PC-3 (cell line): ENCODE measurements around the gene ESYT3. TPM values are rescaled to one million over a fixed set of nuclear protein-coding genes. Genes with fewer than 3 reads are reported as not detected.
"Not testable (repeated sequence)": the region's sequence is repeated elsewhere in the genome, so short reads cannot be mapped to it uniquely, and the experiment has no call there.

Source experiments
- ATAC-seq: fragments of 200-7000 bp; cut with Tn5 transposase; 2 replicates; pipeline ENCODE4 v1.9.1; 2020; ENCODE audit warnings: mild to moderate bottlenecking, moderate library complexity
- BruUV-seq: library from RNA; stranded (reverse); fragments of 400-500 nt; replicated peaks from 2 replicates; lab custom pipeline; 2021; lab: Mats Ljungman, UMichigan
- CTCF ChIA-PET: fragments of 300-600 bp; sonication (Branson Sonifier 250); formaldehyde crosslinking; loops from one replicate; lab custom pipeline; 2022; ENCODE audit warnings: antibody characterized with exemption; lab: Charles Lee
- POLR2A ChIA-PET: fragments of 300-600 bp; sonication (Branson Sonifier 250); formaldehyde crosslinking; loops from one replicate; lab custom pipeline; 2022; ENCODE audit warnings: antibody characterized with exemption; ENCODE audit not compliant: unreplicated experiment; lab: Charles Lee
- DNase-seq: peaks from one replicate; pipeline ENCODE4 v3.0.0-alpha.2; 2015
- H2AFZ ChIP-seq: fragments of 300-600 bp; sonication (generic); 2 replicates; pipeline ENCODE4 v1.6.0; 2016; ENCODE audit warnings: antibody characterized with exemption, low read length
- H3F3A ChIP-seq: fragments of 300-600 bp; sonication (generic); one replicate; pipeline ENCODE4 v1.6.0; 2017; ENCODE audit warnings: antibody characterized with exemption, low read length, control low read depth, mild to moderate bottlenecking; ENCODE audit not compliant: unreplicated experiment
- H3K27ac ChIP-seq: fragments of 300-600 bp; sonication (generic); 2 replicates; pipeline ENCODE4 v1.5.1; 2016; ENCODE audit warnings: mild to moderate bottlenecking, low read length
- H3K27me3 ChIP-seq: fragments of 300-600 bp; sonication (generic); 2 replicates; pipeline ENCODE4 v1.6.1; 2016; ENCODE audit warnings: low read length, mixed read lengths
- H3K36me3 ChIP-seq: fragments of 300-600 bp; sonication (generic); 2 replicates; pipeline ENCODE4 v1.6.1; 2016; ENCODE audit warnings: low read depth, mixed run types, low read length, mixed read lengths
- H3K4me1 ChIP-seq: fragments of 300-600 bp; sonication (generic); 2 replicates; pipeline ENCODE4 v1.5.1; 2016; ENCODE audit warnings: low read length; ENCODE audit not compliant: insufficient read depth
- H3K4me2 ChIP-seq: fragments of 300-600 bp; sonication (generic); 2 replicates; pipeline ENCODE4 v1.6.0; 2016; ENCODE audit warnings: low read length
- H3K4me3 ChIP-seq: fragments of 300-600 bp; sonication (generic); 2 replicates; pipeline ENCODE4 v1.5.1; 2016; ENCODE audit warnings: mild to moderate bottlenecking, low read length, mixed read lengths
- H3K79me2 ChIP-seq: fragments of 300-600 bp; sonication (generic); 2 replicates; pipeline ENCODE4 v1.6.1; 2017; ENCODE audit warnings: low read length, mixed read lengths
- H3K9ac ChIP-seq: fragments of 300-600 bp; sonication (generic); 2 replicates; pipeline ENCODE4 v1.6.0; 2016; ENCODE audit warnings: mild to moderate bottlenecking, low read length
- H3K9me2 ChIP-seq: fragments of 300-600 bp; sonication (generic); replicated peaks from 2 replicates; pipeline ENCODE4 v1.6.1; 2016; ENCODE audit warnings: mixed run types, low read length, mixed read lengths
- H3K9me3 ChIP-seq: fragments of 300-600 bp; sonication (generic); 2 replicates; pipeline ENCODE4 v1.6.1; 2016; ENCODE audit warnings: low read length, mixed read lengths
- H4K20me1 ChIP-seq: fragments of 300-600 bp; sonication (generic); 2 replicates; pipeline ENCODE4 v1.6.1; 2016; ENCODE audit warnings: low read length, mixed read lengths
- EZH2 ChIP-seq: fragments of 300-600 bp; sonication (generic); IDR thresholded peaks from one replicate; pipeline ENCODE4 v1.6.1; 2017; ENCODE audit warnings: antibody characterized with exemption, mild to moderate bottlenecking, low read length; ENCODE audit not compliant: unreplicated experiment
- EZH2phosphoT487 ChIP-seq: fragments of 300-600 bp; sonication (generic); IDR thresholded peaks from 2 replicates; pipeline ENCODE4 v1.6.1; 2018; ENCODE audit warnings: mild to moderate bottlenecking, antibody characterized with exemption, low read length, borderline replicate concordance
- intact Hi-C: fragments of 100-400 bp; cut with micrococcal nuclease; formaldehyde crosslinking; loops from 2 replicates; pipeline ENCODE4 v1.9.0; 2023
- total RNA-seq: library from RNA; depleted of rRNA; stranded (reverse); fragments of >200 nt; gene quantifications from 2 replicates; pipeline ENCODE4 v1.2.3, GENCODE V29; 2014
- TF ChIP-seq, protein P1 (sequence below): fragments of 300-600 bp; sonication (generic); conservative IDR thresholded peaks from 2 replicates; pipeline ENCODE4 v1.5.1; 2017; ENCODE audit warnings: antibody characterized with exemption, low read depth, mild to moderate bottlenecking, low read length

Gene ESYT3
- total RNA-seq, 1 experiment from 2014 or later: 1.6 TPM

DNA sequence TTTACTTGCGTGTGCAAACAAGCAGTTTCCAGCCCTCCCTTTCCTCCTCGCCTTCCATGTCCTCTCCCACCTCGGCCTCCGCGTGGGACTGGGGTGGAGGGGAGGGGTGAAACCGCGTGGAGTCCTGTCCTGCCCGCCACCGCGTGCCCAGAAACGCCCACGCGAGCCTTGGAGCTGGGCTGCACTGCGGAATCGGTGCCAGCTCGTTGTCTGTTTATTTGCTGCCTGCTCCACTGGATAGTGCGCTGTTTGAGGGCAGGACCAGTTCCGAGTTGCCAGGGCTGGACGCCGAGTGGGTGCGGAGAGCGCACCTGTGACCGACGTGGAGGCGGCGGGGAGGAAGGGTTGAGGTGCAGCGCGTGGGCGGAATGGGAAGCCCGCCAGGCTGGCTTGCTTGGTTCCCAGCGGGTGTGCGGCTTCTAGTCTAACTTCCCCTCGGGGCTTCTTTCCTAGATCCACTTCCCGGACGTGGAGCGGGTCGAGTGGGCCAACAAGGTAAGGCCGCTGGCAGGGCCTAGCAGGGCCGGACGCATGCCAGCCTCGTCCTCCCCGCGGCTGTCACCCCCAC is 17.3 kb downstream of the ESYT3 start:
- TF ChIP-seq, protein P1, sequence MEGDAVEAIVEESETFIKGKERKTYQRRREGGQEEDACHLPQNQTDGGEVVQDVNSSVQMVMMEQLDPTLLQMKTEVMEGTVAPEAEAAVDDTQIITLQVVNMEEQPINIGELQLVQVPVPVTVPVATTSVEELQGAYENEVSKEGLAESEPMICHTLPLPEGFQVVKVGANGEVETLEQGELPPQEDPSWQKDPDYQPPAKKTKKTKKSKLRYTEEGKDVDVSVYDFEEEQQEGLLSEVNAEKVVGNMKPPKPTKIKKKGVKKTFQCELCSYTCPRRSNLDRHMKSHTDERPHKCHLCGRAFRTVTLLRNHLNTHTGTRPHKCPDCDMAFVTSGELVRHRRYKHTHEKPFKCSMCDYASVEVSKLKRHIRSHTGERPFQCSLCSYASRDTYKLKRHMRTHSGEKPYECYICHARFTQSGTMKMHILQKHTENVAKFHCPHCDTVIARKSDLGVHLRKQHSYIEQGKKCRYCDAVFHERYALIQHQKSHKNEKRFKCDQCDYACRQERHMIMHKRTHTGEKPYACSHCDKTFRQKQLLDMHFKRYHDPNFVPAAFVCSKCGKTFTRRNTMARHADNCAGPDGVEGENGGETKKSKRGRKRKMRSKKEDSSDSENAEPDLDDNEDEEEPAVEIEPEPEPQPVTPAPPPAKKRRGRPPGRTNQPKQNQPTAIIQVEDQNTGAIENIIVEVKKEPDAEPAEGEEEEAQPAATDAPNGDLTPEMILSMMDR: no peak
- no peak for TF ChIP-seq EZH2
- no peak for TF ChIP-seq EZH2phosphoT487
- H3K4me3 ChIP-seq: no peak overlapping the region
- no peaks in the 10 kb centered on the region for H3K4me1 ChIP-seq
- H2AFZ ChIP-seq: no peak overlapping the region
- H3K9ac ChIP-seq: no peak overlapping the region
- no peaks in the 10 kb centered on the region for H3K36me3 ChIP-seq
- H3F3A ChIP-seq: no peaks in the 10 kb centered on the region
- H3K79me2 ChIP-seq: no peaks in the 10 kb centered on the region
- no peaks in the 10 kb centered on the region for H4K20me1 ChIP-seq
- BruUV-seq: no TSS peak
- ATAC-seq: no peak
- H3K27me3 ChIP-seq: no peaks in the 10 kb centered on the region
- CTCF ChIA-PET: no interaction called here
- POLR2A ChIA-PET: no interaction called here
- H3K9me3 ChIP-seq: no peaks in the 10 kb centered on the region
- no peak overlapping the region for H3K27ac ChIP-seq
- no peak for DNase-seq
- no peak overlapping the region for H3K4me2 ChIP-seq
- no peaks in the 10 kb centered on the region for H3K9me2 ChIP-seq
- intact Hi-C loops: no loop called here

DNA sequence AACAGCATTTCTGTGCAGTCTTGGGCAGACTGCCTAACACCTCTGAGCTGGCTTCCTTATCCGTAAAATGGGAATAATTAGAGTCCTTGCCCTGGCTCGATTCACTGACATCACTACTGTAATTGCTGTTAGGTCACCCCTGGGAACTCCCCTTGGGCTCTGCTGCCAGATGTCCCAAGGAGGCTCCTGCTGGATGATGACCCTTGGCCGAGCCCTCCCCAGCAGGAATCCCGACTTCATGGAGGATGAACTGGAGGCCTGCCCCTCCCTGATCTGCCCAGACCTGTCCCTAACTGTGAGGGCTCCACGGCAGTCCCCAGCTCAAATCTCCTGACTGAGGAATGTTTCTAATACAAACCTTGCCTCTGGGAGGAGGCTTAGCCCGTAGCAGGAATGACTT is 18.0 kb downstream of the ESYT3 start:
- Histone ChIP-seq H4K20me1 (no peaks in the 10 kb centered on the region), H3K4me1 (no peaks in the 10 kb centered on the region), H3K27ac (no peak overlapping the region), H3K9ac (no peak overlapping the region), H2AFZ (no peak overlapping the region), H3K79me2 (no peaks in the 10 kb centered on the region), H3F3A (no peaks in the 10 kb centered on the region), H3K4me2 (no peak overlapping the region), H3K27me3 (no peaks in the 10 kb centered on the region), H3K4me3 (no peak overlapping the region), H3K36me3 (no peaks in the 10 kb centered on the region), H3K9me3 (no peaks in the 10 kb centered on the region), H3K9me2 (no peaks in the 10 kb centered on the region)
- ChIA-PET POLR2A (no interaction called here), CTCF (no interaction called here)
- no TSS peak for BruUV-seq
- DNase-seq: no peak
- ATAC-seq: no peak
- no peak for TF ChIP-seq EZH2
- TF ChIP-seq, protein P1: no peak
- no peak for TF ChIP-seq EZH2phosphoT487
- intact Hi-C loops: no loop called here

DNA sequence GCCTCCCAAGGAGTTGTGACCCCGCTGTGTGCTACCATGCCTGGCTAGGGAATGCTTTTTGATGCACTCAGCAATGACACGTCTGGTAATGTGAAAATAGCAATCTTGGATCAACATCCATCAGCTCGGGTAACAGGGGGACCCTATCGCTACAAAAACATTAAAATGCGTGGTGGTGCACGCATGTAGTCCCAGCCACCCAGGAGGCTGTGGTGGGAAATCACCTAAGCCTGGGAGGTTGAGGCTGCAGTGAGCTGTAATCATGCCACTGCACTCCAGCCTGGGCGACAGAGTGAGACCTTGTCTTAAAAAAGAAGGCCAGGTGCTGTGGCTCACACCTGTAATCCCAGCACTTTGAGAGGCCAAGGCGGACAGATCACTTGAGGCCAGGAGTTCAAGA is 19.5 kb downstream of the ESYT3 start:
- DNase-seq, H3K4me2 ChIP-seq, H3K9ac ChIP-seq, H3K27ac ChIP-seq, H3F3A ChIP-seq, H4K20me1 ChIP-seq, H2AFZ ChIP-seq, H3K36me3 ChIP-seq, CTCF ChIA-PET, H3K27me3 ChIP-seq, H3K79me2 ChIP-seq, H3K4me1 ChIP-seq, BruUV-seq, intact Hi-C loops, POLR2A ChIA-PET, H3K9me3 ChIP-seq, H3K4me3 ChIP-seq, H3K9me2 ChIP-seq, ATAC-seq: not testable (repeated sequence)
